HCT116 (cell line): ENCODE measurements around the gene MPZ.

Source experiments
- CEBPB ChIP-seq: IDR thresholded peaks from 2 replicates; pipeline ENCODE4 v1.6.1; 2012; ENCODE audit warnings: low read depth
- EZH2 ChIP-seq: fragments of 200-600 bp; sonication (generic); IDR thresholded peaks from 2 replicates; pipeline ENCODE4 v1.6.1; 2017; ENCODE audit warnings: antibody characterized with exemption, mixed run types
- EZH2phosphoT487 ChIP-seq: fragments of 200-600 bp; IDR thresholded peaks from 2 replicates; pipeline ENCODE4 v1.6.1; 2018; ENCODE audit warnings: antibody characterized with exemption, borderline replicate concordance
- JUND ChIP-seq: IDR thresholded peaks from 2 replicates; pipeline ENCODE4 v1.6.1; 2012
- ZBTB33 ChIP-seq: IDR thresholded peaks from 2 replicates; pipeline ENCODE4 v1.6.1; 2011; ENCODE audit warnings: mild to moderate bottlenecking, low read length, moderate library complexity; ENCODE audit not compliant: insufficient replicate concordance; ENCODE audit errors: extremely low read depth
- TF ChIP-seq, protein P1 (sequence below), 3 experiments: fragments of 200-600 bp in 1 of 3; sonication (generic) in 1 of 3; IDR thresholded peaks in 2 of 3; conservative IDR thresholded peaks in 1 of 3; 2 replicates each; pipeline ENCODE4 v1.5.1; 2012 to 2017; ENCODE audit warnings: low read depth in 2 of 3, low read length in 2 of 3, antibody characterized with exemption in 1 of 3, borderline replicate concordance in 1 of 3, control low read depth in 1 of 3, mild to moderate bottlenecking in 1 of 3, mixed read lengths in 1 of 3, mixed run types in 1 of 3, moderate library complexity in 1 of 3; ENCODE audit not compliant: insufficient read depth in 1 of 3

DNA sequence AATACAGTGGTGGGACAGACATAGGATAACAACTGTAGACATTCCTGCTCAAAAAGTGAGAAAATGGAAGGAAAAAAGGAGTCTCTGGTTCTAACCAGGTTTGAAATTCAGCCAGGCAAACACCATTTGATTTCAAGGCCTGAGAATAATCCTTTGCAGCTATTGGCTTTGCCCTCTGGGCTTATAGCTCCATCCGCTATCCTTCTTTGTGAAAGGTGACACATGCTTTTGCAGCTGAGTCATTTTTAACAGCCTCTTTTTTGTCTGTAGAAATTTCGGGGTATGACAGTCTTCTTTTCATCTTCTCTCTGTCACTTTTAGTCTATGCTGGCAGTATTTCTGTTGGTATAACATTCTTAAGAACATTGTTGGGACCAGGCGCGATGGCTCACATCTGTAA lies 20.6 kb upstream of the MPZ start:
- TF ChIP-seq CEBPB, result no peak
- TF ChIP-seq, protein P1, sequence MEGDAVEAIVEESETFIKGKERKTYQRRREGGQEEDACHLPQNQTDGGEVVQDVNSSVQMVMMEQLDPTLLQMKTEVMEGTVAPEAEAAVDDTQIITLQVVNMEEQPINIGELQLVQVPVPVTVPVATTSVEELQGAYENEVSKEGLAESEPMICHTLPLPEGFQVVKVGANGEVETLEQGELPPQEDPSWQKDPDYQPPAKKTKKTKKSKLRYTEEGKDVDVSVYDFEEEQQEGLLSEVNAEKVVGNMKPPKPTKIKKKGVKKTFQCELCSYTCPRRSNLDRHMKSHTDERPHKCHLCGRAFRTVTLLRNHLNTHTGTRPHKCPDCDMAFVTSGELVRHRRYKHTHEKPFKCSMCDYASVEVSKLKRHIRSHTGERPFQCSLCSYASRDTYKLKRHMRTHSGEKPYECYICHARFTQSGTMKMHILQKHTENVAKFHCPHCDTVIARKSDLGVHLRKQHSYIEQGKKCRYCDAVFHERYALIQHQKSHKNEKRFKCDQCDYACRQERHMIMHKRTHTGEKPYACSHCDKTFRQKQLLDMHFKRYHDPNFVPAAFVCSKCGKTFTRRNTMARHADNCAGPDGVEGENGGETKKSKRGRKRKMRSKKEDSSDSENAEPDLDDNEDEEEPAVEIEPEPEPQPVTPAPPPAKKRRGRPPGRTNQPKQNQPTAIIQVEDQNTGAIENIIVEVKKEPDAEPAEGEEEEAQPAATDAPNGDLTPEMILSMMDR (IDR thresholded peaks at IDR 0.05 in 2 of 3, conservative IDR thresholded peaks at IDR 0.05 in 1 of 3; ENCODE audit: borderline replicate concordance in 1 of 3, insufficient read depth in 1 of 3, low read depth in 2 of 3, low read length in 2 of 3), result no peak
- no peak for TF ChIP-seq EZH2phosphoT487
- no peak for TF ChIP-seq JUND
- TF ChIP-seq ZBTB33, result no peak
- no peak for TF ChIP-seq EZH2
